HG03439 (cell line): ENCODE measurements around the gene GEMIN7.

ENCODE experiments used
- ATAC-seq: cut with Tn5 transposase; IDR thresholded peaks from one replicate; pipeline ENCODE4 v1.9.1; 2021; ENCODE audit warnings: mild to moderate bottlenecking, moderate library complexity; ENCODE audit not compliant: unreplicated experiment

The GEMIN7 gene

DNA sequence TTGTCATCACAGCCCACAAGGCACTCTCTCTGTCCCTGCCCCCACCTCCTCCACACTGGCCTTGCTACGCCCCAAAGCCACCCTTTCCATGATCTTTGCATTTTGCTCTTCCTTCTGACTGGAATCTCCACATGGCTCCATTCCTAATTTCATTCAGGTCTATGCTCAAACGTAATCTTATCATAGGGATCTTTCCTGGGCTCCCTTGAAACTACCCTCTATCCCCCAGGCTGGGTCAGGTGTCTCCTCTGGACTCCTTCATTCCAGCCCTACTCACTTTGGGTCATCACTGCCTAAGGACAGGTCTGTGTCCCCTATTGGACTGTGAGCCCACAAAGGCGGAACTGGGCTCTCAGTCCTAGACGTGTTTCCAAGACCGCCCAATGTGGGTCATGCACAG, 3.1 kb downstream of the GEMIN7 start:
- no peak for ATAC-seq

GRCh38 chr19:45086480-45086879, 7.4 kb downstream of the GEMIN7 start:
- no peak for ATAC-seq

DNA sequence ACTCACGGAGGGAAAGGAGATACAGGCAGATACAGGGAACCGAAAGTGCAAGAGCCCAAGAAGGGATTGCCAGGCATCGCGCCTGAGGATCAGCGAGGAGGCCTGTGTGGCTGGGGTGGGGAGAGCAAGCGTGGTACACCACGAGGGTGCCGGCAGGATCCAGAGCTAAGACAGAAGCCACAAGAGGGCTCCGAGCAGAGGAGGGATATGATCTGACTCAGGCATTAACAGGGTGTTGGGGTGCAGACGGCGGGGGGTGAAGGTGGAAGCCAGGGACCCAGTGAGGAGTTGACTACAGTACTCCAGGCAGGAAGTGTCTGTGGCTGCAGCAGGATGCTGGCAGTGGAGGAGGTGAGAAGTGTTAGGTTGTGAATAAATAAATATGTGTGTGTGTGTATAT, 8.5 kb downstream of the GEMIN7 start:
- no peak for ATAC-seq

DNA sequence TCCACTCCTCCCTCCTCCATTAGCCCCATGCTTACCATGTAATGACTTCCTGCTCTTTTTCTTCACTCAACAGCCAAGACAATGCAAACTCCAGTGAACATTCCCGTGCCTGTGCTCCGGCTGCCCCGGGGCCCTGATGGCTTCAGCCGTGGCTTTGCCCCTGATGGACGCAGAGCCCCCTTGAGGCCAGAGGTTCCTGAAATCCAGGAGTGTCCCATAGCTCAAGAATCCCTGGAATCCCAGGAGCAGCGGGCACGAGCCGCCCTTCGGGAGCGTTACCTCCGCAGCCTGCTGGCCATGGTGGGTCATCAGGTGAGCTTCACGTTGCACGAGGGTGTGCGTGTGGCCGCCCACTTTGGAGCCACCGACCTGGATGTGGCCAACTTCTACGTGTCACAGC, 11.0 kb downstream of the GEMIN7 start:
- ATAC-seq: no peak

DNA sequence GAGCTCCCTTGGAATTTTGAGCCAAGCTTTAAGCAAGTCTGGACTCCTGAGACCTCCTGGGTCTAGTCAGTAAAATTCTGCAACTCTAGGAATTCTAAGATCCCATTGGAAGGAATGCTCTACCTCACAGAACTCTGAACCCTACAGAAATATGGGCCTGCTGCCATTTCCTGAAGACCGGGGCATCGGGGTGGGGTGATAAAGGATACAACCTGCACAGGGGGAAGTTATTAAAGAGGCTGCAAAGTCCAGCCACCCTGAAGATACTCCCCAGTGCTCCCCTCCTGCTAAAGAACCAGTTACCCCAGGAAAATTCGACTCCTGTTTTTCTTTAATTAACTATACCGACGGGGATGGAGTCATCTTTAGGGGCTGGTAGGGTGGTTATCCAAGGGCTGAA, 11.5 kb downstream of the GEMIN7 start:
- no peak for ATAC-seq

- ATAC-seq: peak; percentile 55
These were observed 12.2 kb downstream of the GEMIN7 start for GRCh38 chr19:45091031-45091923.

GRCh38 chr19:45092747-45093678, 14.0 kb downstream of the GEMIN7 start, which contains the start of gene PPP1R37:
TSS of gene PPP1R37 (plus strand) at chr19:45093179. CDS start at chr19:45093326, 147 bp downstream.
- peak; percentile 62 for ATAC-seq

DNA sequence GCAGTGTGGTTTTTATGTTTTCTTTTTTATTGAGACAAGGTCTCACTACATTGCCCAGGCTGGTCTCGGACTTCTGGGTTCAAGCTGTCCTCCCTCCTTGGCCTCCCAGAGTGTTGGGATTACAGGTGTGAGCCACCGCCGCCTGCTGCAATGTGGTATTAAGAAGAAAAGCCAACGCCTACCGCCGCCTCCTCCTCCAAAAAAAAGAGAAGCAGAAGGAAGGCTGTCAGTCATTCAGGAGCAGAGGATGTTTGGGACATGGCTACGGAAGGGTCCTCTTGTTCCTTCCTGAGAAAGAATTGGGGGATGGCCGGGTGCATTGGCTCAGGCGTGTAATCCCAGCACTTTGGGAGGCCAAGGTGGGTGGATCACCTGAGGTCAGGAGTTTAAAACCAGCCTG, 15.1 kb downstream of the GEMIN7 start:
- no peak for ATAC-seq

- ATAC-seq: no peak
These were observed 15.6 kb downstream of the GEMIN7 start for GRCh38 chr19:45094707-45095106.

DNA sequence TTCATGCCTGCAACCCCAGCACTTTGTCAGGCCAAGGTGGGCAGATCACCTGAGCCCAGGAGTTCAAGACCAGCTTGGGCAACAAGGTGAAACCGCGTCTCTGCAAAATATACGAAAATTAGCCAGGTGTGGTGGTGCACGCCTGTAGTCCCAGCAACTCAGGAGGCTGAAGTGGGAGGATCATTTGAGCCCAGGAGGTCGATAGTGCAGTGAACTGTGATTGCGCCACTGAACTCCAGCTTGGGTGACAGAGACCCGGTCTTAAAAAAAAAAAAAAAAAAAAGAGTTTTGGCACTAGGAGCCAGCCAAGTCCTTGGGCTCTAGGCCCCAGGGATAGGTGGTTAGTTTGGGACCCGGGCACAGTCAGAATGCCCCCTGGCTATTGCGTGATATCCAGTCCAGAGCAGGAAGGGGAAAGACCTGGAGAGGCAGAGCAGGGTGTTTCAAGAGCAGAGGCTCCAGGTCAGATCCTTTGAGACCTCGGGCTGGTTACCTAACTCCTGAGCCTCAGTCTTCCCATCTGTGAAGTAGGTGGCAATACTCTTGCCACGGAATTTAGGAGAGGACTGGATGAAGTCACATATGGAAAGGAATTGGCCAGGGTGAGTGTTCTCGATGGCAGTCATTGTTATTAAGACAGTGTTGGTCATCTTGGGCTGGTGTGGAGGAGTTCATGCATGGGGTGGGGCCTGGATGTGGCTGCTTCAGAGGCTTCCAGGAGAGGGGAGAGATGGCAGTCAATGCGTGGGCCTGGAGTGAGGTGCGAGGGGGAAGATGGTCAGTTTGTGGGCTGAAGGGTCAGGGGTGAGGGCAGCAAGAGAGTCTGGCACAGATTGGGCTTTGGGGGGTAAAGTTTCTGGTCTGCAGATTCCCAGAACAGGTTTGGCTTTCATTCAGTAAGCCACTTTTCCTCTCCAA, 16.7 kb downstream of the GEMIN7 start:
- ATAC-seq: no peak

- no peak for ATAC-seq
These were observed 17.6 kb downstream of the GEMIN7 start for GRCh38 chr19:45096700-45097099.

GRCh38 chr19:45097450-45097775, 18.4 kb downstream of the GEMIN7 start:
- ATAC-seq: no peak

GRCh38 chr19:45097776-45098520, 18.9 kb downstream of the GEMIN7 start:
- ATAC-seq: no peak

GRCh38 chr19:45098521-45099466, 19.7 kb downstream of the GEMIN7 start:
- no peak for ATAC-seq

- no peak for ATAC-seq
These were observed 20.6 kb downstream of the GEMIN7 start for GRCh38 chr19:45099467-45100191.

GRCh38 chr19:45100201-45100600, 21.1 kb downstream of the GEMIN7 start:
- ATAC-seq: no peak

DNA sequence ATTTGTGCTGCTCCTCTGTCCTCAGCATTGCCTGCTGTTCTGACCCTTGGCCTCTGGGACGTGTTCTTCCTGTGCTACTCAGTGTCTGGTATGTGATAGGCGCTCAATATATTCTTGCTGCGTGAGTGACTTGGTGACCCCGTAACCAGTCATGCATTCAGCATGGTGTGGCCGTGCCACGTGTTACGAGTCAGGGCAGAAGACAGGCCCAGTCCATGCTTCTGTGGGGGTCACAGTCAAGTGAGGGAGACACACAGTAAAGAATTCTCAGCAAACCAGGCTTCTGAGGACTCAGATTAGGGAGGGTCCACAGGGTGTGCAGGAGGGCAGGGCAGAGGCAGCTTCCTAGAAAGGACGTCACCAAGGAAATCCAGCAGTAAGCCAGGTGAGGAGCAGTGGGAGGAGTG, 21.8 kb downstream of the GEMIN7 start:
- no peak for ATAC-seq

DNA sequence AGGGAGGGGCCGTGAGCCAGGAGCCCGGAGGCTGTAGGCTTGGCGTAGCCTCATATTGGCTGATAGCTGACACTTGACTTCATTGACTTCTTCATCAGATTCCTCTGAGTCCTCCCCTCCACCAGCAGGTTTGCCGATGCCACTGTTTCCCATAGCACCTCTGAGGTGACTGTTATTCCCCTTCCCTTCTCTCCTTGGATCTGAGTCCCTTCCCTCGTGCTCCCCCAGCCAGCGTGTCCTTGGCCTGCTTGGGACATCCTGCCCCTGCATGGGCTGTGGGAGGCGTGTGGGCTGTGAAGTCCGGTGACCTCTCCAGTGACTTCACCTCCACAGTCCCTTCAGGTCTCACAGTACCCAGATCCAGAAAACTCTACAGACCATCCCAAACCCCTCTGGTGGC, 22.7 kb downstream of the GEMIN7 start:
- ATAC-seq: no peak
